Upper lobe of right lung (tissue), 1 donor: Measurements from ENCODE around the gene ZBTB34. TPM values are rescaled to one million over a fixed set of nuclear protein-coding genes. Genes with fewer than 3 reads are reported as not detected.

Source experiments
- ATAC-seq: fragments of 200-7000 bp; cut with Tn5 transposase; one replicate; pipeline ENCODE4 v1.9.1; 2020; ENCODE audit warnings: mild to moderate bottlenecking, moderate library complexity
- DNase-seq: peaks from one replicate; pipeline ENCODE4 v3.0.0-alpha.2; 2020
- H3K27ac ChIP-seq: fragments of 200-600 bp; one replicate; pipeline ENCODE4 v1.8.0; 2022
- H3K27me3 ChIP-seq: fragments of 200-600 bp; one replicate; pipeline ENCODE4 v1.8.0; 2022; ENCODE audit warnings: mild to moderate bottlenecking
- H3K36me3 ChIP-seq: fragments of 200-600 bp; one replicate; pipeline ENCODE4 v1.8.0; 2022
- H3K4me1 ChIP-seq: fragments of 200-600 bp; one replicate; pipeline ENCODE4 v1.8.0; 2022
- H3K4me3 ChIP-seq: fragments of 200-600 bp; one replicate; pipeline ENCODE4 v1.8.0; 2022; ENCODE audit warnings: mild to moderate bottlenecking
- H3K9me3 ChIP-seq: fragments of 200-600 bp; one replicate; pipeline ENCODE4 v1.8.0; 2022
- CTCF ChIP-seq: fragments of 200-600 bp; IDR thresholded peaks from one replicate; pipeline ENCODE4 v1.8.0; 2022; ENCODE audit warnings: antibody characterized with exemption
- intact Hi-C: fragments of 100-400 bp; cut with DNase I; formaldehyde crosslinking; loops from one replicate; pipeline ENCODE4 v1.11.0; 2022
- total RNA-seq: library from RNA; stranded (reverse); fragmentation: NEBNext Ultra II Directional; extraction: Animal tissue kit (Norgen Biotek cat#: 25700); gene quantifications from one replicate; pipeline ENCODE4 v1.2.1, GENCODE V29; 2021
- donor health status: DM: no; HTN: yes; CAD: no; lungs with severe emphysema.

The ZBTB34 gene
- total RNA-seq, 1 donor from 2014 or later = 15.1 TPM

- no peak overlapping the region for H3K4me3 ChIP-seq
- peaks cover 5% of the 10 kb centered on the region for H3K27me3 ChIP-seq
- H3K36me3 ChIP-seq = no peaks in the 10 kb centered on the region
- H3K27ac ChIP-seq = no peak overlapping the region
- no peaks in the 10 kb centered on the region for H3K4me1 ChIP-seq
- intact Hi-C loops = no loop called here
- ATAC-seq (no peak), DNase-seq (no peak)
- H3K9me3 ChIP-seq = no peaks in the 10 kb centered on the region
- TF ChIP-seq CTCF = no peak
Measured at GRCh38 chr9:126853667-126854066, 6.8 kb upstream of the ZBTB34 start.

GRCh38 chr9:126854734-126855133, 5.7 kb upstream of the ZBTB34 start:
- Histone ChIP-seq H3K4me3 (no peak overlapping the region), H3K27ac (no peak overlapping the region), H3K9me3 (no peaks in the 10 kb centered on the region), H3K4me1 (peaks cover 2% of the 10 kb centered on the region), H3K27me3 (peaks cover 5% of the 10 kb centered on the region), H3K36me3 (no peaks in the 10 kb centered on the region)
- no peak for TF ChIP-seq CTCF
- ATAC-seq (no peak), DNase-seq (no peak)
- intact Hi-C loops = no loop called here

GRCh38 chr9:126856326-126856877, 4.0 kb upstream of the ZBTB34 start:
- ATAC-seq (no peak), DNase-seq (no peak)
- peaks cover 5% of the 10 kb centered on the region for H3K27me3 ChIP-seq
- H3K4me3 ChIP-seq = no peak overlapping the region
- peaks cover 5% of the 10 kb centered on the region for H3K4me1 ChIP-seq
- H3K27ac ChIP-seq = no peak overlapping the region
- TF ChIP-seq CTCF = no peak
- intact Hi-C loops = no loop called here
- H3K9me3 ChIP-seq = no peaks in the 10 kb centered on the region
- no peaks in the 10 kb centered on the region for H3K36me3 ChIP-seq

- Histone ChIP-seq H3K27me3 (no peaks in the 10 kb centered on the region), H3K36me3 (no peaks in the 10 kb centered on the region), H3K4me3 (no peak overlapping the region), H3K9me3 (no peaks in the 10 kb centered on the region), H3K27ac (no peak overlapping the region), H3K4me1 (peaks cover 8% of the 10 kb centered on the region)
- no peak for TF ChIP-seq CTCF
- ATAC-seq = no peak
- intact Hi-C loops = no loop called here
- DNase-seq = no peak
Measured at GRCh38 chr9:126857261-126857960, 3.0 kb upstream of the ZBTB34 start.

GRCh38 chr9:126859111-126859510, 1.3 kb upstream of the ZBTB34 start:
- Histone ChIP-seq H3K4me3 (no peak overlapping the region), H3K4me1 (peaks cover 22% of the 10 kb centered on the region), H3K27ac (no peak overlapping the region), H3K36me3 (peaks cover 4% of the 10 kb centered on the region), H3K27me3 (no peaks in the 10 kb centered on the region), H3K9me3 (no peaks in the 10 kb centered on the region)
- no peak for DNase-seq
- no peak for ATAC-seq
- intact Hi-C loops = no loop called here
- no peak for TF ChIP-seq CTCF
